Suprapubic skin (tissue), 4 donors: ENCODE measurements around the gene TARDBP.

ENCODE experiments used
- EP300 ChIP-seq: sonication (generic); formaldehyde crosslinking; IDR thresholded peaks from one replicate; pipeline ENCODE4 v1.6.1; 2017; ENCODE audit warnings: antibody characterized with exemption
- POLR2AphosphoS5 ChIP-seq, 3 donors: sonication (generic); formaldehyde crosslinking; IDR thresholded peaks; one replicate each; pipeline ENCODE4 v1.6.1; 2017; ENCODE audit warnings: antibody characterized with exemption in 3 of 3
- TF ChIP-seq, protein P1 (sequence below), 2 donors: fragments of 200-600 bp in 1 of 2; fragments of 450-650 bp in 1 of 2; sonication (generic) in 1 of 2; IDR thresholded peaks; one replicate each; pipeline ENCODE4 v1.5.1; 2016 to 2019; ENCODE audit warnings: antibody characterized with exemption in 2 of 2, mild to moderate bottlenecking in 1 of 2, moderate library complexity in 1 of 2

DNA sequence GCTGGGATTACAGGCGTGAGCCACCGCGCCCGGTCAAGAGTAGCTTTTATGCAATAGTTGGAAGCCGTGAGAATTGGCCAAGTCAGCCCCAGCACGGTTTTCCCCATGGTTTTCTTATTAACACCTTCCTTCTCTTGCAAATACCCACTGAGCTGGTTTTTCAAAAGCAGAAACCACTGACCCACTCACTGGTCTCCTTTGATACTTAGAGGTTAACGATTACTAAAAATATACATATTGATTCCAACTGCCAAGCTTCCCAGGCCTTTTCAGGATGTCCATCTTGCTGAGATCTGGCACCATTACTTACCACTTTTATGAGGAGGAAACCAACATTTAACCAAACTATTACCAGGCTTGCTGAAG, 25.9 kb upstream of the TARDBP start:
- TF ChIP-seq, protein P1, sequence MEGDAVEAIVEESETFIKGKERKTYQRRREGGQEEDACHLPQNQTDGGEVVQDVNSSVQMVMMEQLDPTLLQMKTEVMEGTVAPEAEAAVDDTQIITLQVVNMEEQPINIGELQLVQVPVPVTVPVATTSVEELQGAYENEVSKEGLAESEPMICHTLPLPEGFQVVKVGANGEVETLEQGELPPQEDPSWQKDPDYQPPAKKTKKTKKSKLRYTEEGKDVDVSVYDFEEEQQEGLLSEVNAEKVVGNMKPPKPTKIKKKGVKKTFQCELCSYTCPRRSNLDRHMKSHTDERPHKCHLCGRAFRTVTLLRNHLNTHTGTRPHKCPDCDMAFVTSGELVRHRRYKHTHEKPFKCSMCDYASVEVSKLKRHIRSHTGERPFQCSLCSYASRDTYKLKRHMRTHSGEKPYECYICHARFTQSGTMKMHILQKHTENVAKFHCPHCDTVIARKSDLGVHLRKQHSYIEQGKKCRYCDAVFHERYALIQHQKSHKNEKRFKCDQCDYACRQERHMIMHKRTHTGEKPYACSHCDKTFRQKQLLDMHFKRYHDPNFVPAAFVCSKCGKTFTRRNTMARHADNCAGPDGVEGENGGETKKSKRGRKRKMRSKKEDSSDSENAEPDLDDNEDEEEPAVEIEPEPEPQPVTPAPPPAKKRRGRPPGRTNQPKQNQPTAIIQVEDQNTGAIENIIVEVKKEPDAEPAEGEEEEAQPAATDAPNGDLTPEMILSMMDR (IDR thresholded peaks at IDR 0.05): no peak
- TF ChIP-seq EP300 (no peak), POLR2AphosphoS5 (IDR thresholded peaks at IDR 0.05) (no peak)
